Esophagus (tissue), 2 donors: ENCODE data around the gene HNRNPA3. TPM values are rescaled to one million over a fixed set of nuclear protein-coding genes. Genes with fewer than 3 reads are reported as not detected.
"Not testable (repeated sequence)": the region's sequence is repeated elsewhere in the genome, so short reads cannot be mapped to it uniquely, and the experiment has no call there.

ENCODE experiments used
- H3K27ac ChIP-seq, 2 donors: one replicate each; pipeline ENCODE4 v1.5.1; 2013; ENCODE audit warnings: low read depth in 2 of 2, mild to moderate bottlenecking in 2 of 2, inconsistent platforms in 1 of 2, low read length in 1 of 2, moderate library complexity in 1 of 2
- H3K27me3 ChIP-seq, 2 donors: one replicate each; pipeline ENCODE4 v1.6.1; 2013; ENCODE audit warnings: low read length in 2 of 2, control low read depth in 1 of 2, mild to moderate bottlenecking in 1 of 2; ENCODE audit not compliant: insufficient read depth in 2 of 2, control insufficient read depth in 1 of 2
- H3K36me3 ChIP-seq, 2 donors: one replicate each; pipeline ENCODE4 v1.6.1; 2013; ENCODE audit warnings: low read length in 1 of 2; ENCODE audit not compliant: control insufficient read depth in 2 of 2, insufficient read depth in 2 of 2
- H3K4me1 ChIP-seq, 2 donors: one replicate each; pipeline ENCODE4 v1.6.1; 2013; ENCODE audit warnings: low read length in 1 of 2; ENCODE audit not compliant: control insufficient read depth in 2 of 2, insufficient read depth in 2 of 2
- H3K4me3 ChIP-seq, 2 donors: one replicate each; pipeline ENCODE4 v1.5.1; 2013; ENCODE audit warnings: low read length in 2 of 2, mild to moderate bottlenecking in 2 of 2, low read depth in 1 of 2, moderate library complexity in 1 of 2
- H3K9me3 ChIP-seq, 2 donors: one replicate each; pipeline ENCODE4 v1.6.1; 2013; ENCODE audit warnings: mild to moderate bottlenecking in 2 of 2, low read depth in 1 of 2, low read length in 1 of 2, moderate library complexity in 1 of 2; ENCODE audit not compliant: control insufficient read depth in 2 of 2, insufficient read depth in 1 of 2
- WGBS, 2 donors: extraction: QIAGEN DNeasy Blood & Tissue Kit; methylation state at CpG; one replicate each; pipeline ENCODE4 v1.1.7; 2013; 5-methylcytosine and 5-hydroxymethylcytosine counted together
- polyA plus RNA-seq, 2 donors: library from polyadenylated mRNA; stranded (reverse); fragments of 200-250 nt; gene quantifications; one replicate each; pipeline ENCODE4 v1.2.3, GENCODE V29; 2013
- donor health status: healthy with polysubstance abuse.
- donor health status: Bipolar disorder and iron deficiency.

Gene HNRNPA3
- polyA plus RNA-seq, 2 donors, result 202 to 240 TPM

GRCh38 chr2:177187631-177188312, 24.8 kb upstream of the HNRNPA3 start:
- WGBS, 2 donors, result 58 to 64% methylated on average over 8 of the region's 8 CpGs
- H3K9me3 ChIP-seq, result no peaks in the 10 kb centered on the region
- no peaks in the 10 kb centered on the region for H3K36me3 ChIP-seq
- no peaks in the 10 kb centered on the region for H3K27me3 ChIP-seq
- no peak overlapping the region for H3K4me3 ChIP-seq
- no peak overlapping the region for H3K27ac ChIP-seq
- H3K4me1 ChIP-seq, result no peaks in the 10 kb centered on the region

GRCh38 chr2:177188482-177189469, 23.8 kb upstream of the HNRNPA3 start:
- Histone ChIP-seq H3K4me1 (no peaks in the 10 kb centered on the region), H3K36me3 (no peaks in the 10 kb centered on the region), H3K27ac (no peak overlapping the region), H3K27me3 (no peaks in the 10 kb centered on the region), H3K4me3 (no peak overlapping the region), H3K9me3 (no peaks in the 10 kb centered on the region)
- WGBS, 2 donors, result 86 to 92% methylated on average over 7 of the region's 7 CpGs

GRCh38 chr2:177190941-177191340, 21.7 kb upstream of the HNRNPA3 start:
- H3K27ac ChIP-seq, result no peak overlapping the region
- 91 to 100% methylated on average over 1 of the region's 1 CpG for WGBS, 2 donors
- no peaks in the 10 kb centered on the region for H3K4me1 ChIP-seq
- no peaks in the 10 kb centered on the region for H3K36me3 ChIP-seq
- no peak overlapping the region for H3K4me3 ChIP-seq
- H3K9me3 ChIP-seq, result no peaks in the 10 kb centered on the region
- no peaks in the 10 kb centered on the region for H3K27me3 ChIP-seq

- WGBS, 2 donors, result 57 to 59% methylated on average over 1 of the region's 1 CpG
- Histone ChIP-seq H3K36me3 (no peaks in the 10 kb centered on the region), H3K4me3 (no peak overlapping the region), H3K27ac (no peak overlapping the region), H3K9me3 (no peaks in the 10 kb centered on the region), H3K27me3 (no peaks in the 10 kb centered on the region), H3K4me1 (no peaks in the 10 kb centered on the region)
Observed at GRCh38 chr2:177192788-177193187, 19.8 kb upstream of the HNRNPA3 start.

GRCh38 chr2:177193240-177193639, 19.4 kb upstream of the HNRNPA3 start:
- WGBS, 2 donors, result 74 to 79% methylated on average over 4 of the region's 4 CpGs
- Histone ChIP-seq H3K4me1 (no peaks in the 10 kb centered on the region), H3K9me3 (no peaks in the 10 kb centered on the region), H3K36me3 (no peaks in the 10 kb centered on the region), H3K27ac (no peak overlapping the region), H3K27me3 (no peaks in the 10 kb centered on the region), H3K4me3 (no peak overlapping the region)

GRCh38 chr2:177195194-177195593, 17.4 kb upstream of the HNRNPA3 start:
- Histone ChIP-seq H3K27ac (no peak overlapping the region), H3K36me3 (no peaks in the 10 kb centered on the region), H3K27me3 (no peaks in the 10 kb centered on the region), H3K4me3 (no peak overlapping the region), H3K9me3 (no peaks in the 10 kb centered on the region), H3K4me1 (no peaks in the 10 kb centered on the region)
- 59 to 76% methylated on average over 1 of the region's 1 CpG for WGBS, 2 donors

GRCh38 chr2:177200419-177200818, 12.2 kb upstream of the HNRNPA3 start:
- not testable (repeated sequence) for H3K9me3 ChIP-seq, H3K36me3 ChIP-seq, H3K4me1 ChIP-seq, H3K4me3 ChIP-seq, H3K27me3 ChIP-seq, H3K27ac ChIP-seq
- WGBS, 2 donors, result 96 to 97% methylated on average over 7 of the region's 7 CpGs

- H3K27me3 ChIP-seq, result no peaks in the 10 kb centered on the region
- no peak overlapping the region for H3K4me3 ChIP-seq
- no peaks in the 10 kb centered on the region for H3K9me3 ChIP-seq
- no peak overlapping the region for H3K27ac ChIP-seq
- no peaks in the 10 kb centered on the region for H3K4me1 ChIP-seq
- WGBS, 2 donors, result 41 to 48% methylated on average over 3 of the region's 3 CpGs
- H3K36me3 ChIP-seq, result no peaks in the 10 kb centered on the region
Observed at GRCh38 chr2:177201919-177202346, 10.7 kb upstream of the HNRNPA3 start.

GRCh38 chr2:177204417-177204816, 8.2 kb upstream of the HNRNPA3 start:
- WGBS, 2 donors, result 86 to 87% methylated on average over 3 of the region's 3 CpGs
- H3K27ac ChIP-seq, result no peak overlapping the region

More at GRCh38 chr2:177204417-177204816, 8.2 kb upstream of the HNRNPA3 start:
- Histone ChIP-seq H3K4me1 (no peaks in the 10 kb centered on the region), H3K4me3 (no peak overlapping the region), H3K27me3 (no peaks in the 10 kb centered on the region), H3K36me3 (no peaks in the 10 kb centered on the region), H3K9me3 (no peaks in the 10 kb centered on the region)
